HEK293T (cell line): ENCODE results near the gene LRRC28.

Experiments used
- CTCF ChIA-PET: fragments of 350-600 bp; formaldehyde crosslinking; extraction: SDS; loops from one replicate; lab custom pipeline; 2021; ENCODE audit warnings: antibody characterized with exemption, inconsistent platforms; lab: Yijun Ruan, JAX
- POLR2A ChIA-PET: fragments of 350-600 bp; formaldehyde crosslinking; extraction: SDS; loops from one replicate; lab custom pipeline; 2020; ENCODE audit warnings: antibody characterized with exemption, inconsistent platforms; lab: Yijun Ruan, JAX
- DNase-seq: peaks from one replicate; pipeline ENCODE4 v3.0.0; 2012; ENCODE audit warnings: mixed read lengths; ENCODE audit errors: extremely low spot score
- ARNT ChIP-seq: fragments of 450-650 bp; IDR thresholded peaks from 2 replicates; pipeline ENCODE4 v1.6.1; 2017; ENCODE audit warnings: mild to moderate bottlenecking
- BHLHE40 ChIP-seq: fragments of 450-650 bp; IDR thresholded peaks from 2 replicates; pipeline ENCODE4 v1.6.1; 2016; ENCODE audit warnings: mild to moderate bottlenecking, moderate library complexity, borderline replicate concordance
- CTBP1 ChIP-seq: fragments of 450-650 bp; IDR thresholded peaks from 2 replicates; pipeline ENCODE4 v1.6.1; 2016; ENCODE audit warnings: borderline replicate concordance
- ELF4 ChIP-seq: fragments of 450-650 bp; IDR thresholded peaks from 2 replicates; pipeline ENCODE4 v1.6.1; 2017; ENCODE audit warnings: antibody characterized with exemption
- FOXA1 ChIP-seq: fragments of 450-650 bp; IDR thresholded peaks from 2 replicates; pipeline ENCODE4 v1.6.1; 2016; ENCODE audit warnings: mild to moderate bottlenecking
- FOXK2 ChIP-seq: fragments of 450-650 bp; IDR thresholded peaks from 2 replicates; pipeline ENCODE4 v1.6.1; 2016; ENCODE audit warnings: mild to moderate bottlenecking
- FOXM1 ChIP-seq: fragments of 450-650 bp; IDR thresholded peaks from 2 replicates; pipeline ENCODE4 v1.6.1; 2017; ENCODE audit warnings: mild to moderate bottlenecking, borderline replicate concordance
- HDGF ChIP-seq: fragments of 450-650 bp; IDR thresholded peaks from 2 replicates; pipeline ENCODE4 v1.6.1; 2017; ENCODE audit warnings: antibody characterized with exemption, borderline replicate concordance
- L3MBTL2 ChIP-seq: fragments of 450-650 bp; conservative IDR thresholded peaks from 2 replicates; pipeline ENCODE4 v1.6.1; 2016; ENCODE audit warnings: mild to moderate bottlenecking
- LEF1 ChIP-seq: fragments of 450-650 bp; IDR thresholded peaks from 2 replicates; pipeline ENCODE4 v1.6.1; 2017; ENCODE audit warnings: mild to moderate bottlenecking, borderline replicate concordance
- NFRKB ChIP-seq: fragments of 450-650 bp; IDR thresholded peaks from 2 replicates; pipeline ENCODE4 v1.6.1; 2016; ENCODE audit warnings: mild to moderate bottlenecking, moderate library complexity
- PKNOX1 ChIP-seq: fragments of 450-650 bp; IDR thresholded peaks from 2 replicates; pipeline ENCODE4 v1.6.1; 2016
- SP1 ChIP-seq: fragments of 450-650 bp; IDR thresholded peaks from 2 replicates; pipeline ENCODE4 v1.6.1; 2017
- SUZ12 ChIP-seq: fragments of 450-650 bp; IDR thresholded peaks from 2 replicates; pipeline ENCODE4 v1.6.1; 2016; ENCODE audit warnings: mild to moderate bottlenecking
- TARDBP ChIP-seq: fragments of 450-650 bp; IDR thresholded peaks from 2 replicates; pipeline ENCODE4 v1.6.1; 2016
- ZNF384 ChIP-seq: fragments of 450-650 bp; IDR thresholded peaks from 2 replicates; pipeline ENCODE4 v1.6.1; 2016

The LRRC28 gene

GRCh38 chr15:99406716-99407487, 155.6 kb downstream of the LRRC28 start:
- DNase-seq = no peak
- POLR2A ChIA-PET = no interaction called here
- CTCF ChIA-PET = interaction anchor here (0.7 to 1.0 kb wide), 2 partner anchors 36 to 297 kb away, joined by 3 read pairs; no protein-coding TSS in a partner anchor
- TF ChIP-seq BHLHE40 = no peak
- no peak for TF ChIP-seq ELF4
- TF ChIP-seq LEF1 = no peak
- TF ChIP-seq SP1 = no peak
- no peak for TF ChIP-seq PKNOX1
- no peak for TF ChIP-seq ARNT

- POLR2A ChIA-PET = no interaction called here
- TF ChIP-seq SP1 (no peak), SUZ12 (no peak), HDGF (no peak)
- CTCF ChIA-PET = interaction anchor here (1.0 kb wide), 1 partner anchor 296 kb away, joined by 3 read pairs; no protein-coding TSS in a partner anchor
- no peak for DNase-seq
Observed at GRCh38 chr15:99407716-99408115, 156.4 kb downstream of the LRRC28 start.

GRCh38 chr15:99408236-99409096, 157.2 kb downstream of the LRRC28 start:
- TF ChIP-seq FOXM1 (no peak), ELF4 (no peak), PKNOX1 (no peak), SP1 (no peak), FOXA1 (no peak), TARDBP (no peak), BHLHE40 (no peak), HDGF (no peak), ARNT (no peak)
- CTCF ChIA-PET = interaction anchor here (1.3 kb wide), 1 partner anchor 296 kb away, joined by 12 read pairs; no protein-coding TSS in a partner anchor
- POLR2A ChIA-PET = no interaction called here
- DNase-seq = no peak

GRCh38 chr15:99409097-99409473, 157.8 kb downstream of the LRRC28 start:
- no peak for DNase-seq
- CTCF ChIA-PET = interaction anchor here (1.3 kb wide), 1 partner anchor 295 kb away, joined by 12 read pairs; no protein-coding TSS in a partner anchor
- POLR2A ChIA-PET = no interaction called here
- no peak for TF ChIP-seq ELF4
- TF ChIP-seq HDGF = no peak
- TF ChIP-seq NFRKB = no peak
- TF ChIP-seq PKNOX1 = no peak
- no peak for TF ChIP-seq LEF1
- no peak for TF ChIP-seq FOXK2
- no peak for TF ChIP-seq FOXM1
- no peak for TF ChIP-seq CTBP1
- no peak for TF ChIP-seq BHLHE40

GRCh38 chr15:99409560-99409959, 158.3 kb downstream of the LRRC28 start:
- no peak for DNase-seq
- no peak for TF ChIP-seq ELF4
- no peak for TF ChIP-seq CTBP1
- no peak for TF ChIP-seq FOXA1
- TF ChIP-seq ZNF384 = no peak
- TF ChIP-seq L3MBTL2 = no peak
- TF ChIP-seq FOXM1 = no peak
- no peak for TF ChIP-seq NFRKB
- no peak for TF ChIP-seq SP1
- POLR2A ChIA-PET = no interaction called here
- CTCF ChIA-PET = interaction anchor here (1.3 kb wide), 1 partner anchor 295 kb away, joined by 12 read pairs; no protein-coding TSS in a partner anchor

GRCh38 chr15:99410477-99410876, 159.2 kb downstream of the LRRC28 start:
- TF ChIP-seq FOXM1 (no peak), ARNT (no peak), ELF4 (no peak)
- ChIA-PET CTCF (no interaction called here), POLR2A (no interaction called here)
- no peak for DNase-seq
